Kidney epithelial cell (primary cell): Measurements from ENCODE around the gene IL1RL2. TPM values are rescaled to one million over a fixed set of nuclear protein-coding genes. Genes with fewer than 3 reads are reported as not detected.

Experiments
- DNase-seq: peaks from one replicate; pipeline ENCODE4 v3.0.0-alpha.2; 2010; ENCODE audit warnings: low read depth
- H3K27me3 ChIP-seq: 2 replicates; pipeline ENCODE4 v1.6.0; 2011; ENCODE audit warnings: low read length; ENCODE audit not compliant: control insufficient read depth, insufficient read depth
- H3K36me3 ChIP-seq: 2 replicates; pipeline ENCODE4 v1.5.1; 2011; ENCODE audit warnings: low read length; ENCODE audit not compliant: control insufficient read depth, insufficient read depth
- H3K4me3 ChIP-seq: 2 replicates; pipeline ENCODE4 v1.5.1; 2011; ENCODE audit warnings: low read depth, mild to moderate bottlenecking, control low read depth, low read length
- CTCF ChIP-seq: IDR thresholded peaks from 2 replicates; pipeline ENCODE4 v1.5.1; 2011; ENCODE audit warnings: mild to moderate bottlenecking, moderate library complexity, low read length, control low read depth, inconsistent platforms; ENCODE audit not compliant: insufficient read depth, poor library complexity, severe bottlenecking
- total RNA-seq: library from RNA; depleted of rRNA; stranded (reverse); fragments of >200 nt; gene quantifications from 2 replicates; pipeline ENCODE4 v1.2.3, GENCODE V29; 2015

Gene IL1RL2
- total RNA-seq, 1 donor from 2014 or later, result 2.1 TPM

- no peak overlapping the region for H3K4me3 ChIP-seq
Measured at GRCh38 chr2:102168026-102168771, 18.6 kb upstream of the IL1RL2 start.

GRCh38 chr2:102171946-102172345, 14.9 kb upstream of the IL1RL2 start:
- Histone ChIP-seq H3K27me3 (no peaks in the 10 kb centered on the region), H3K36me3 (peaks cover 2% of the 10 kb centered on the region), H3K4me3 (no peak overlapping the region)
- no peak for DNase-seq
- TF ChIP-seq CTCF, result no peak

More at GRCh38 chr2:102168026-102168771, 18.6 kb upstream of the IL1RL2 start:
- H3K36me3 ChIP-seq, result peaks cover 1% of the 10 kb centered on the region
- TF ChIP-seq CTCF, result no peak
- H3K27me3 ChIP-seq, result no peaks in the 10 kb centered on the region
- DNase-seq, result no peak

- H3K36me3 ChIP-seq, result peaks cover 2% of the 10 kb centered on the region
- no peak overlapping the region for H3K4me3 ChIP-seq
- no peak for TF ChIP-seq CTCF
Measured at GRCh38 chr2:102172745-102173144, 14.1 kb upstream of the IL1RL2 start.

GRCh38 chr2:102176172-102176571, 10.7 kb upstream of the IL1RL2 start:
- no peaks in the 10 kb centered on the region for H3K27me3 ChIP-seq
- peaks cover 2% of the 10 kb centered on the region for H3K36me3 ChIP-seq
- no peak for TF ChIP-seq CTCF
- no peak overlapping the region for H3K4me3 ChIP-seq
- no peak for DNase-seq

More at GRCh38 chr2:102172745-102173144, 14.1 kb upstream of the IL1RL2 start:
- H3K27me3 ChIP-seq, result no peaks in the 10 kb centered on the region
- no peak for DNase-seq

GRCh38 chr2:102177814-102178478, 8.9 kb upstream of the IL1RL2 start:
- Histone ChIP-seq H3K27me3 (no peaks in the 10 kb centered on the region), H3K4me3 (no peak overlapping the region), H3K36me3 (peaks cover 2% of the 10 kb centered on the region)
- TF ChIP-seq CTCF, result no peak
- no peak for DNase-seq
